Caco-2 (cell line): ENCODE results near the gene S100A9. TPM values are rescaled to one million over a fixed set of nuclear protein-coding genes. Genes with fewer than 3 reads are reported as not detected.

ENCODE experiments used
- BruUV-seq: library from RNA; stranded (reverse); fragments of 400-500 nt; replicated peaks from 2 replicates; lab custom pipeline; 2021; lab: Mats Ljungman, UMichigan
- CTCF ChIA-PET: fragments of 300-600 bp; sonication (Branson Sonifier 250); formaldehyde crosslinking; loops from one replicate; lab custom pipeline; 2022; ENCODE audit warnings: antibody characterized with exemption; lab: Charles Lee
- POLR2A ChIA-PET: fragments of 300-600 bp; sonication (Branson Sonifier 250); formaldehyde crosslinking; loops from one replicate; lab custom pipeline; 2022; ENCODE audit warnings: antibody characterized with exemption; lab: Charles Lee
- DNase-seq, 2 experiments: peaks; one replicate each; pipeline versions ENCODE4 v3.0.0 to v3.0.0-alpha.2; 2020 to 2022
- H3K27me3 ChIP-seq: replicated peaks from 2 replicates; pipeline ENCODE4 v1.6.0; 2011; ENCODE audit warnings: low read length; ENCODE audit not compliant: control insufficient read depth, insufficient read depth
- H3K36me3 ChIP-seq: 2 replicates; pipeline ENCODE4 v1.5.1; 2011; ENCODE audit warnings: low read length; ENCODE audit not compliant: control insufficient read depth, insufficient read depth
- H3K4me1 ChIP-seq: fragments of 250-450 bp; sonication (Bioruptor Pico); 2 replicates; pipeline ENCODE4 v1.5.1; 2020; ENCODE audit warnings: mild to moderate bottlenecking
- H3K4me3 ChIP-seq: 2 replicates; pipeline ENCODE4 v1.5.1; 2011; ENCODE audit warnings: low read depth, mild to moderate bottlenecking, control low read depth, low read length
- H3K9me3 ChIP-seq: fragments of 250-450 bp; sonication (Bioruptor Pico); 2 replicates; pipeline ENCODE4 v1.5.1; 2020; ENCODE audit warnings: mild to moderate bottlenecking, moderate library complexity
- H3K27ac Mint-ChIP-seq: one replicate; pipeline ENCODE4 v1.8.0; 2022; ENCODE audit warnings: mixed read lengths; ENCODE audit not compliant: unreplicated experiment
- H3K27me3 Mint-ChIP-seq: one replicate; pipeline ENCODE4 v1.8.0; 2022; ENCODE audit warnings: mixed read lengths; ENCODE audit not compliant: insufficient read depth, unreplicated experiment
- H3K36me3 Mint-ChIP-seq: one replicate; pipeline ENCODE4 v1.8.0; 2022; ENCODE audit warnings: mild to moderate bottlenecking, mixed read lengths; ENCODE audit not compliant: insufficient read depth, unreplicated experiment
- H3K4me1 Mint-ChIP-seq: one replicate; pipeline ENCODE4 v1.8.0; 2022; ENCODE audit warnings: low read depth, mixed read lengths; ENCODE audit not compliant: unreplicated experiment
- H3K4me3 Mint-ChIP-seq: one replicate; pipeline ENCODE4 v1.8.0; 2022; ENCODE audit warnings: mild to moderate bottlenecking, moderate library complexity, mixed read lengths; ENCODE audit not compliant: unreplicated experiment
- H3K9me3 Mint-ChIP-seq: one replicate; pipeline ENCODE4 v1.8.0; 2022; ENCODE audit warnings: mixed read lengths; ENCODE audit not compliant: unreplicated experiment
- CTCF ChIP-seq, 2 experiments: fragments of 200-600 bp in 1 of 2; IDR thresholded peaks; 1 replicate in 1 of 2; 2 replicates in 1 of 2; pipeline versions ENCODE4 v1.5.1 to v1.8.0; 2011 to 2022; ENCODE audit warnings: antibody characterized with exemption in 1 of 2, control low read depth in 1 of 2, inconsistent platforms in 1 of 2, low read depth in 1 of 2, low read length in 1 of 2, mild to moderate bottlenecking in 1 of 2, moderate library complexity in 1 of 2; ENCODE audit not compliant: insufficient read depth in 1 of 2, severe bottlenecking in 1 of 2, unreplicated experiment in 1 of 2
- intact Hi-C: fragments of 100-400 bp; cut with micrococcal nuclease; formaldehyde crosslinking; loops from one replicate; pipeline ENCODE4 v1.10.0; 2022; ENCODE audit not compliant: unreplicated experiment
- total RNA-seq: library from RNA; stranded (reverse); gene quantifications from 2 replicates; pipeline ENCODE4 v1.2.3, GENCODE V29; 2022

The S100A9 gene
- total RNA-seq, 1 experiment from 2014 or later, result not detected

- H3K36me3 Mint-ChIP-seq, result no peaks in the 10 kb centered on the region
- Histone ChIP-seq H3K4me1 (peaks cover 28% of the 10 kb centered on the region), H3K4me3 (no peak overlapping the region), H3K9me3 (no peaks in the 10 kb centered on the region), H3K27me3 (no peaks in the 10 kb centered on the region), H3K36me3 (no peaks in the 10 kb centered on the region)
- ChIA-PET CTCF (no interaction called here), POLR2A (interaction anchor here (0.7 kb wide), 1 partner anchor 122 kb away, joined by 11 read pairs; no protein-coding TSS in a partner anchor)
- H3K4me3 Mint-ChIP-seq, result no peak overlapping the region
- TF ChIP-seq CTCF (IDR thresholded peaks at IDR 0.05; ENCODE audit: insufficient read depth in 1 of 2, low read depth in 1 of 2, low read length in 1 of 2, severe bottlenecking in 1 of 2, unreplicated experiment in 1 of 2), result no peak
- DNase-seq, result no peak
- H3K27ac Mint-ChIP-seq, result no peak overlapping the region
- no peaks in the 10 kb centered on the region for H3K27me3 Mint-ChIP-seq
- H3K9me3 Mint-ChIP-seq, result no peaks in the 10 kb centered on the region
- peaks cover 6% of the 10 kb centered on the region for H3K4me1 Mint-ChIP-seq
- intact Hi-C loops, result no loop called here
- BruUV-seq, result no TSS peak
Measured at GRCh38 chr1:153364156-153364555, 6.5 kb downstream of the S100A9 start.

- no peak overlapping the region for H3K4me3 ChIP-seq
- no peaks in the 10 kb centered on the region for H3K9me3 Mint-ChIP-seq
- no peaks in the 10 kb centered on the region for H3K27me3 ChIP-seq
- H3K4me1 ChIP-seq, result peaks cover 28% of the 10 kb centered on the region
- H3K27me3 Mint-ChIP-seq, result no peaks in the 10 kb centered on the region
- ChIA-PET POLR2A (no interaction called here), CTCF (no interaction called here)
- intact Hi-C loops, result no loop called here
- H3K4me3 Mint-ChIP-seq, result no peak overlapping the region
- peaks cover 6% of the 10 kb centered on the region for H3K4me1 Mint-ChIP-seq
- no peak overlapping the region for H3K27ac Mint-ChIP-seq
- BruUV-seq, result no TSS peak
- TF ChIP-seq CTCF (IDR thresholded peaks at IDR 0.05; ENCODE audit: insufficient read depth in 1 of 2, low read depth in 1 of 2, low read length in 1 of 2, severe bottlenecking in 1 of 2, unreplicated experiment in 1 of 2), result no peak
- no peaks in the 10 kb centered on the region for H3K36me3 ChIP-seq
- no peaks in the 10 kb centered on the region for H3K36me3 Mint-ChIP-seq
- DNase-seq, result no peak
- no peaks in the 10 kb centered on the region for H3K9me3 ChIP-seq
Measured at GRCh38 chr1:153364766-153365666, 7.4 kb downstream of the S100A9 start.

DNA sequence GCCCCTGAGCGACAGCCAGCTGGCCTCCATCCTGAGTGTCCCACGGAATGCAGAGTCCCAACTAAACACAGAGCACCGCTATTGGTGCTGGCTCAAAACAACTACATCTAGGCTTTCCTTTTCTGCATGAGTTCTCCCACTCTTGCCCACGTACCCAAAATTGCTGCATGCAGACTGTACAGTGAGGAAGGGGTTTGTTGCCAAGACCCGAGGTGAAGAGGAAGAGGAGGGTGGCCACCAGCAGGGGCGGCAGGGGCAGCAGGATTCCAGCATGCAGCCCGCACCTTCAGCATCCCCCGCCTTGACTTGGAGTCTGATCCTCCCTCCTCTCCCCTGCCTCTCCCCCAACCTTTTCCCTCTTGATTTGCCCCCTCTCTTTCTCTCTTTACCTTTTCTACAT, 8.0 kb downstream of the S100A9 start:
- POLR2A ChIA-PET, result no interaction called here
- no TSS peak for BruUV-seq
- no peaks in the 10 kb centered on the region for H3K27me3 ChIP-seq
- H3K9me3 ChIP-seq, result no peaks in the 10 kb centered on the region
- no peaks in the 10 kb centered on the region for H3K36me3 ChIP-seq
- no peak for TF ChIP-seq CTCF (IDR thresholded peaks at IDR 0.05; ENCODE audit: insufficient read depth in 1 of 2, low read depth in 1 of 2, low read length in 1 of 2, severe bottlenecking in 1 of 2, unreplicated experiment in 1 of 2)
- DNase-seq, result no peak
- Mint-ChIP-seq H3K4me3 (no peak overlapping the region), H3K36me3 (no peaks in the 10 kb centered on the region), H3K4me1 (peaks cover 6% of the 10 kb centered on the region), H3K9me3 (no peaks in the 10 kb centered on the region), H3K27me3 (no peaks in the 10 kb centered on the region), H3K27ac (no peak overlapping the region)
- peaks cover 28% of the 10 kb centered on the region for H3K4me1 ChIP-seq
- CTCF ChIA-PET, result interaction anchor here (0.7 kb wide), 1 partner anchor 22 kb away, joined by 3 read pairs; no protein-coding TSS in a partner anchor
- intact Hi-C loops, result no loop called here
- H3K4me3 ChIP-seq, result no peak overlapping the region
